GM19239 (cell line): ENCODE results near the gene WDR87.
"Not testable (repeated sequence)": the region's sequence is repeated elsewhere in the genome, so short reads cannot be mapped to it uniquely, and the experiment has no call there.

Source experiments
- DNase-seq: peaks from one replicate; pipeline ENCODE4 v3.0.0; 2011; ENCODE audit warnings: low spot score; ENCODE audit not compliant: insufficient read length
- FAIRE-seq: peaks from 2 replicates; lab custom pipeline; 2011; peaks lifted over from hg19 to GRCh38; lab: Jason Lieb, UNC

WDR87 gene

DNA sequence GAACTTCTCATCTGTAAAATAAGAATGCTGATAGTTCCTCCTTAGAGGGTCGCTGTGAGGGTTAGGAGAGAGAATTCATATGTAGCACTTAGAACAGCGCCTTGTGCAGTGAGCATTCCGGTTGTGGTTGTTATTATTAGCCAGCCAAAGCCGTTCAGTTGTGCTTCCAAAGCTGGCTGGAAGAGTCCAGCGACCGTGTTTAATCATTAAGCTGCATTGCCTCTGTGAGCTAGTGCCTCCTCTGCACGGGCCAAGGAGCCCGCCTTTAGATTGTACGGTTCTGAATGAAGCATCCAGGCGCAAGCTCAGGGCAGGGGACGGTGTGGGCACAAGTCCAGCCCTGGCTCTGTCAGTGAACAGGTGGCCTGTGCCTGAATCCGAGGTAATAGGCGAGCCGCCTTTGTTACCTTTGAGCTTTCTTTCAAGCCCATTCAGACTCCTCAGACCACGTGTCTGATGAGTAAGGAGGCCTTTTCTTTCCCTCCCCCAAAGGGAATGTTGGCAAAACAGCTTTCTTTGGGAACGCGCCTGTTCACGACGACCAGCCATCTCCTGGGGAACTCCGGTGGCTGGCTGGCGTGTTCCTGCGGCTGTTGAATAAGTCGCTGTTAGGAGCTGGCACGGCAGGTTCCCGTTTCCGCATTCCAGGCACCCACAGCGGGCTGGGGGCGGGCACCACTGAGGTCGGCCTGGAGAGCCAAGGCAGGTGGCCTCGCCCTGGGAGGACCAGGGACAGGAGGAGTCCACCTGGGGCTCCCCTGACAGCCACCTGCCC, 25.7 kb upstream of the WDR87 start:
- DNase-seq (peak; percentile 41), FAIRE-seq (peak; percentile 99)

DNA sequence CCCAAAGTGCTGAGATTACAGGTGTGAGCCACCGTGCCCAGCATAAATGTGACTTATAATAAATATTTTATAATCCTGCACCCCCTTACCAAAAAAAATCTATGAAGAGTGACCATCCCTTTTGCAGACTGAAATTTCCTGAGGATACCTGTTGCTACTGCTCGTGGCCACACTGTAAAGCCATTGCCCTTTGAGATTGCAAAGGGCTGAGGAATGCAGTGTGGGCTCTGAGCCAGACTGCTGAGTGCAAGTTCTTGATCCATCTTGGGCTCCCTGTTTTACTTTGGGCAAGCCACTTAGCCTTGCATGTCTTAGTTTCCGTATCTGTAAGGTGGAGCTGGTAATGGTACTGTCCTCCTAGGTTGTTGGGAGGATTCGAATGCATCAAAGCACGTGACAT, 24.0 kb upstream of the WDR87 start:
- FAIRE-seq = no peak
- DNase-seq = no peak

DNA sequence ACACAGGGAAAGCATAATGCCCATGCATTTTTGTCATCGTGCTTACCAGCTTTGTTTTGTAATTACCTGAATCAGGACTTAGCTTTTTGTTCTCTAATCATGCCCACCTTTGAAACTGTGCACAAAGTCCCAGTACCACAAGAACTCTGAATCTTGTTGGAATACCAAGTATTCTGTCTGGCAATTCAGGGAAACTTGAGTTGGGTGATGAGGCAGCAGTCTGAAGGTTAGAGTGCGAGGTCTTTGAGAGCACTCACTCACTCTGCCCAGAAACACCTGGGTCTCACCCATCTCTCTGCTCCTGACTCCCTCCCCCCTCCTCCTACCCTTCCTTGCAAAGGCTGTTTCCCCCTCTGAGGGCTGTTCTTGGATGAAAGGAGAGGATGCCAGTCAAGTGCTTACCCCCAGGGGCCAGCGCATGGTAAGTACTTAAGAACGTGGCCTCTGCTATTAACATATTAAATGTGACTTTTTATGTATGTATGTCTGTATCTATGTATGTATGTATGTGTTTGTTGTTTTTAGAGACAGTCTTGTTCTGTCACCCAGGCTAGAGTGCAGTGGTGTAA, 23.0 kb upstream of the WDR87 start:
- FAIRE-seq = no peak
- no peak for DNase-seq

DNA sequence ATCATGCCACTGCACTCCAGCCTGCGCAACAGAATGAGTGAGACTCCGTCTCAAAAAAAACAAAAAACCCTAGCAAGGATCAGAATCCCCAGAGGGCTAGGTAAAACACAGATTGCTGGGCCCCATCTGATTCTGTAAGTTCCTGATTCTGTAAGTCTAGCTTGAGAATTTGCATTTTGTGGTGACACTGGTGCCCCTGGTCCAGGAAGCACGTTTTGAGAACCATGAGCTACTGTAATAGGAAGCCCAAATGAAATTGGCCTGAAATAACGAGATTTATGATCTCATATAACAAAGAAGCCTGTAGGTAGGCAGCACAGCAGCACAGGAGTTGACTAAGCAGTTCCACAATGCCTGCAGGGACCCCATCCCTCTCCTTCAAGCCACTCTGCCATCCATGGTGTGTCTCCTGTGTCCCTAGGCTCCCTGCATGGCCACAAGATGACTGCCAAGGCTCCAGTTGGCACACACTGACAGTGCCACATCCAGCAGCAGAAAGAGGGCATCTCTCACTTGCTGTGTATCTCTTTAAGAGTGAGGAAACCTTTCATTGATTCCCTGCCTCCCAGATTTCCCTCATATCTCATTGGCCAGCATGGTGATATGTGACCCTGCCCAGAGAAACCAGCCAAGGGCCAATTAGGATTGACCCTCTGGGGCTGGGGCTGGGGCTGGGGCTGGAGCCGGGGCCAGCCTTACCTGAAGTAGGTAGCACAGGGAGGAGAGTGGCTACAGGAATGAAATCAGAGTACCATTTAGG, 22.3 kb upstream of the WDR87 start:
- FAIRE-seq (peak; percentile 92), DNase-seq (peak; percentile 50)

DNA sequence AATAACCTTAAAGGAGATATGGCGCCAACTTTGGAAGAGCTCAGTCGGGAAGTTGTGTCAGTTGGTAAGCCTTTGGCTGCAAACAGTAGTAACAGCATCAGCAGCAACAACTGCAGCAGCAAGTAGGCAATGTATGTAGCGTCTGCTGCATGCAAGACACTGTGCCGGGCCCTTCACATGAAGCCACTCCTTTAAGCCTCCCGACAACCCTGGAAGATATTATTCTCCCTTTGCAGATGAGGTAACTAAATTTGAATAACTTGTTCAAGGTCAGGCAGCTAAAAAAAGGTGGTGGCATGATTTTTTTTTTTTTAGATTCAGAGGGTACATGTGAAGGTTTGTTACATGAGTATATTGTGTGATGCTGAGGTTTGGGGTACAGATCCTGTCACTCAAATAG, 20.3 kb upstream of the WDR87 start:
- no peak for DNase-seq
- no peak for FAIRE-seq

DNA sequence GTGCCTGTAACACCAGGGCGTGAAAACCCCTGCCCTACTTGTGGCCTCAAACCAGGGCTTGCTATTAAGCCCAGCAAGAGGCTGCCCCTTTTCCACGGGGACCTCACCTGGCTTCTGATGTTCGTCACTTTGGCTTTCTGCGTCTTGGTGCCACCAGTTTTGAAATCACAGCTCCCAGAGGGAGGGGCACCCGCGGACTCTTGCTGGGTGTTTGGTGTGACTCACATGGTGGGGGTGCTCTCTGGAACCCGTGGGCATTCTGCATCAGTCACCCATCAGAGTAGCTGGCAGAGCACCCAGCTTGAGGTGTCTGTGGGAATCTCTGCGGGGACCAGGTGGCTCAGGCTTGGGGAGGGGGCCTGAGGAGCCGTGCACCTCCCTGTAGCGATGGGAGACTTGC, 19.9 kb upstream of the WDR87 start:
- DNase-seq (no peak), FAIRE-seq (peak; percentile 51)

DNA sequence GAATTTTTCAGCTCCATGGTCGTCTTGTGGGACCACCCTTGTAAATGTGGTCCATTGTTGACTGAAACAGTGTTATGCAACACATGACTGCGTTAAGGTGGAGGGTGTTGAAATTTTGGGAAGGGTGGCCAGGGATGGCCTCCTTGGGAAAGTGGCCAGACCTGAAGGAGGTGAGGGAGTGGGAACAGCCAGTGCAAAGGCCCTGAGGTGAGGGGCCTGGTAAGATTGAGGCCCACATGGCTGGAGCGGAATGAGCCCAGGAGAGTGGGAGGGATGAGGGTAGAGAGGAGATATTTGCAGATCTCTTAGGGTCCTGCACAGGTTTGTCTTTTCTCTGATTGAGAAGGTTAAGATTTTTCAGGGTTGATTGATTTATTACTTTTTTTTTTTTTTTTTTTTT, 18.8 kb upstream of the WDR87 start:
- no peak for FAIRE-seq
- DNase-seq = no peak

DNA sequence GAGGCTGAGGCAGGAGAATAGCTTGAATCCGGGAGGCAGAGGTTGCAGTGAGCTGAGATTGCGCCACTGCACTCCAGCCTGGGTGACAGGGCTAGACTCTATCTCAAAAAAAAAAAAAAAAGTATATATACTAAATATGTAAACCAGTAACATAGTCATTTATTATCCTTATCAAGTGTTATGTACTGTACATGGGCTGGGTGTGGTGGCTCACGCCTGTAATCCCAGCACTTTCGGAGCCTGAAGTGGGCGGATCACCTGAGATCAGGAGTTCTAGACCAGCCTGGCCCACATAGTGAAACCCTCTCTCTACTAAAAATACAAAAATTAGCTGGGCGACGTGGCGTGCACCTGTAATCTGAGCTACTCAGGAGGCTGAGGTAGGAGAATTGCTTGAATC, 18.2 kb upstream of the WDR87 start:
- DNase-seq, FAIRE-seq: not testable (repeated sequence)

DNA sequence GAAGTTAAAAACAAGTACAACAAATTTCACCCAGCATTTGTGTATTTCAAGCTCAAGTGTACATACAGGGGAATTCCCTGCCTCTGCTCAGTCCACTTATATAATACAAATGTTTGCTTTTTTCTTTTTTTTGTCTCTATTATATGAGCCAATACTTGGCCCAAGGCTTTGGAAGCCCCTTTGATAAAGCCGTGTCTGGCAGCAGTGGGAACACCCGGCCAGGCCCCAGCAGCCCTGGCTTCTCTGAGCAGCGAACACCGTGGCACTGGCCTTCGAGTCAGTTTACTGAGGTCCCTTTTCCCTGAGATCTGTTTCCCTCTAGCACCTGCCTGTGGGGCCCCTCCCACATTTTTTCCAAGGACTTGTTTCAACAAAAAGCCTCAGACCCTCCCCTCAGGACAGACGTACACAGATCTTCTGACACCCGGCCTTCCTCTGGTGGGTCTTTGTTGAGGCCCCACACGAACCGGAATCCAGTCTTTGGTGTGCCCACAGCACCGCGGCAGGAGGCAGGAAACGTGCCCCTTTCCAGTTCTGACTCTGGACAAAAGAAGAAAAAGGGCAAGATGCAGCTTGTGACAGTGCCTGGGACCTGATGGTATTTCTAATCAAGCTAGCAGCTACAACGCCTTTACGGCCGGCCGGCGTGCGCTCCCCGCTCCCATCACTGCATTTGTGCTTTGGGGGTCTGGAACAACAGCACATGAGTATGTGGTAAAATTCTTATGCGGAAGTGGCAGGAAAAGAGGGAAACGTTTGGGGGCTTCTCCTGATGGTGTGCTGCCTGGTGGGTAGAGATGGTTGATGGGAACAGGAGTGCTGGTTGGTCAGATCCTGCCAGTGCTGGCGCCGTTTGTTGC, 14.4 kb upstream of the WDR87 start:
- FAIRE-seq (peak; percentile 65), DNase-seq (no peak)

DNA sequence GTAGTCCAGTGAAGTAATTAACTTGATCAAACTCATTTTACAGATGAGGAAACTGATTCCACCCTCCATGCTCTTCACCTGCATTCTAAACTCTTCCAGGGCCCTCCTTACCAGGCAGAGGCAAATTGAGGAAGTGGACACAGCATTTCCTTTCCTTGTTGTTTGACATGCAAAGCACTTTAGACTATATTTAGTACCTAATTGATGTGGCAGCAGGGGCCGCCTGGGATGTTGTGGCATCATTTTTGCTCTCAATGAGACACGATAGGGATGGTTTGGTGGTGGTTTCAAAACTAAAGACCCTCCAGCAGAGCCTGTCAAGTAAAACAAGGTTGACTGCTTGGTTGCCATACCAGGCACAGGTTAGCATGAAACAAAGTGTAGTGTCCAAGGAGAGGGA, 8.5 kb upstream of the WDR87 start:
- FAIRE-seq (peak; percentile 96), DNase-seq (no peak)

DNA sequence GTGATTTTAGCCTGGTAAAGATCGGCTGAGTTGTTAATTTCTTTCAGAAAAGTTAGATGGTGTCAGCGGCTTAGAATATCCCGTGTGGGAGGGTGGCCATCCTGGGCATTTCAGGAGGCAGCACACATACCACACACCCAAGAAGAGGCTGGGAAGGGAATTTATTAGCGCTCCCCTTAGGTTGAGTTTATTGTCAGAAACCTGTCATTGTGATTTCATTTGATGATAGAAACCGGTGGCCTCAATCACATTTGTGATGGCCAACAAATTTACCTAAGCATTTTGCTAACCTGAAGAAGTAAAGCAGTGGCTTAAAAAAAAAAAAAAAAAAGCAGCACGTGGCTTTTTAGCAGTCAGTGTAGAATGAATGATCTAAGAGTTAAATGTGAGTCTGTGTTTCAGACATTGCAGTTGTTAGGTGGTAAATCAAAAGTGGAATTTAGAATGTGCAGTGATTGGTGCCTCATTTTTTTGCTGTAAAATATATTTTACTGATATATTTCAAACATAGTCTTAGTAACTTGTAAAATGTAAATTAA, 3.3 kb upstream of the WDR87 start:
- DNase-seq (no peak), FAIRE-seq (peak; percentile 14)

DNA sequence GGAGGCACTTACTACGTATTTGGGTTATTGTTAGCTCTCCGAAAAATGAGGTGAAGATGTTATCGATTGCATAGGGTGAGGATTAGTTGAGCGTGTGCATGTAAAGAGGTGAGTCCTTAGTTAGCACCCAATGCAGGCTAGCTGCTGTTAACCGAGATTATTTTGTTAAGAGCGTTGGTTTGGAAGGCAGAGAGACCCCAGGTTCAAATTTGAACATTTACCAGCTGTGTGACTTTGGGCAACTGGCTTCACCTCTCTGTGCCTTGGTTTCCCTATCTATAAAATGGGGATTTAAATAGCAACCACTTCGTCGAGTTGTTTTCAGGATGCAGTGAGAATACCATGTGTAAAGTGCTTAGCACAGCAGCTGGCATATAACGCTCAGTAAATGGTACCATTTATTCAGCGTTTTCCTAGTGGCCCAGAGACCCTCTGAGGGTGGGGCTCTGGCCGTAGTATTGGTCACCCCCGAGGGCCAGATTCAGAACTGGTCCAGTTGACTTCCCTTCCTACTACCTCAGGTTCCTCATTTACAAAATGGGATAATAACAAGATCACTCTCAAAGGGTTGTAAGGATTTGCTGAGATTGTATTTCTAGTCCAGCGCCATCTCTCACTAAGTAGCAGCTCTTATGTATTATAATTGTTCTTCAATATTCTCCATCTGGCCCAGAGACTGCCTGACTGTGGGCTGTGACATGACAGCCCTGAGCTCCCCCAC, 1.5 kb upstream of the WDR87 start:
- FAIRE-seq = peak; percentile 77
- DNase-seq = no peak

DNA sequence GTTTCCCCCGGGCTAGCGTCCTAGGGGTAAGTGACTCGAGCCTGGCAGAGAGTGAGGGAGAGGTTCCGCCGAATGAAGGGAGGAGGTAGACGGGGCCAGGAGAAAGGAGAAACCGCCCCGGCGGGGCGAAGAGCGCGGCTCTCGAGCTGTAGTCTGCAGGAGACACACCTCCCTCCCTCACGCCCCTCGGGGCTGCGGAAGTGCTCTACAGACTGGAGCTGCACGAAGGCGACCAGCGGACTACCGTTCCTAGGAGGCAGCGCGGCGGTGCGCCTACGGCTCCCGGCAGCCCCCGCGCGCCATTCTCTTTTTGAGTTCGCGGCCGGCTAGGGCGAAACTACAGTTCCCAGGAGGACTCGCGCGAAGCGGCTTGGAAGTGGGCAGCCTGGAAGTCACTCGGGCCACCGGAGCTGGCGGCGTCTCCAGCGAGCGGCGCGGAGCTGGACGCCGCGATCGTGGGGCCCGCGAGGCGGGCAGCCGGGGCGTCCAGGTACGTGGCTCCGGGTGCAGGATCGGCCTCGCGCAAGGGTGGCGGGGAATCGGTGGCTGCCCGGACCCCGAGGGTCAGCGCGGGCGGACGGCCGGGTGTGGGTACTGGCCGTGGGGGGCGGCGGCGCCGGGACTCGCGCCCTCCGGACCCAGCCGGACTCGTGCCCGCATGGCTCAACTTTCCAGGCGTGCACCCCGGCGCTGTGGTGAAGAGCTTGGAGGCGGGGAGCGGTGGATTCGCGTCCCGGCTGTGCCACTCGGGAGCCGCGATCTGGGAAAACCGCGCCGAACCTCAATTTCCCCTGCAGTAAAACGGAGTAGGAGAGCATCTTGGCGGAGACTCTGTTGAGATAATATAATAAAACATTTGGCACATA, 708 bp upstream of the WDR87 start, which contains the start of gene SIPA1L3:
SIPA1L3 (plus strand) TSS at position 340 of the 866 bp plus-strand sequence. CDS start 174,358 bp downstream, outside the sequence.
- DNase-seq (peak; percentile 71), FAIRE-seq (peak; percentile 96)

DNA sequence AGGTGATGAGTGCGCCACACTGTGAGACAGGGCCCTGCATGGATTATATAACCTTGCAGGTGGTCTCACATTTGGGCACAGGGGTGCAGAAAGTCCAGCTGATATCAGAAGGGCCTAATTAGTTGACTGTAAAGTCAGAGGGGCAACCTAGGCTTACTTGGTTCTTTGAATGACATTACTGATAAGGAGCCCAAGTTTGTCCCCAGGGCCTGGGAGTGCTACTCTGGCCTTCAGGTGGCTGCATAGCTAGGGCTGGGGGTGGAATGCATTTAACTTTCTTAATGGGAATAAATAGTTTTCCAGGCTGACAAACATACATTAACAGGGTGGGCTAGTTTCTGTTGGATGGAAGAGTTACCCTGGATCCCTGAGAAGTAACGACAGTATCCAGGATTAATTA, 3.3 kb downstream of the WDR87 start:
- DNase-seq = no peak
- no peak for FAIRE-seq

DNA sequence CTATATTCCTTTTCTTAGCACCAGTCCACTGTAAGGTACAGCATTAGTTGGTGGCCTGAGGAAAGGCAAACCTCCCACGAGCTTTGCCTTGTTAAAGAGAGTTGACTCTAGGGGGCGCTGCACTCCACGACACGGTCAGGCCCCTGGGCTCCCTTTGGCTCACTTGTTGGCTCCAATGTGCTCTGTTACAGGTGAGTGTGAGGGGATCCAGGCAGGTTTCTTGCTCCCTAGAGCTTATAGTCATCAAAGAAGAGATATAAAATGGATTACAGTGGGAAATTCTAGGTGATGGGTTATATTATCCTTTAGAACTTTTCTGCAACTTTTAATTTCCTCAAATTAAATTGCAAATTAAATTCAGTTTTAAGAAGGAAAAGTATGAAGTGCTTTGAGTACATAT, 3.7 kb downstream of the WDR87 start:
- FAIRE-seq = peak; percentile 97
- peak; percentile 63 for DNase-seq

DNA sequence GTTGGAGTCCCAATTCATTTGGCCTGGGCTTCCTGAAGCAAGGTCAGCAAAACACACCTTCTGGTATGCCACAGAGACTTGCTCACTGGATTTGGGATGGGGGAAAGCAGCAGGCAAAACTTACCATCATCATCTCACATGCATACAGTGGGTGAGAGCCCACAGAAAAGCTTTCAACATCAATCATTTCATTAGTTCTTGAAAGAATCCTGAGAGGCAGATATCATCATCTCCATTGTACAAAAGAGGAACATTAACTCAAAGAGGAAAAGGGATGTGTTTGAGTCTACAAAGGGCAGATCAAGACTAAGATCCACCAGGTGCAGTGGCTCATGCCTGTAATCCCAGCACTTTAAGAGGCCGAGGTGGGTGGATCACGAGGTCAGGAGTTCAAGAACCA, 6.4 kb downstream of the WDR87 start:
- FAIRE-seq = no peak
- no peak for DNase-seq

DNA sequence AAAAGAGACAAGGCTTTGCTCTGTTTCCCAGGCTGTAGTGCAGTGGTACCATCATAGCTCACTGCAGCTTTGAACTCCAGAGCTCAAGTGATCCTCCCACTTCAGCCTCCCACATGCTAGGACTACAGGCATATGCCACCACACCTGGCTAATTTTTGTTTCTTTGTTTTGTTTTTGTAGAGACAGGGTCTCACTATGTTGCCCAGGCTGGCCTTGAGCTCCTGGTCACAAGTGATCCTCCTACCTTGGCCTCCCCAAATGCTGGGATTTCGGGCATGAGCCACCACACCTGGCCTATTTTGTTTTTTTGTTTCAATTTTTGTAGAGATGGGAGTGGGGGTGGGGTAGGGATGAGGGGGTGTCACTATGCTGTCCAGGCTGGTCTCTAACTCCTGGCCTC, 6.9 kb downstream of the WDR87 start:
- FAIRE-seq = no peak
- DNase-seq = no peak

DNA sequence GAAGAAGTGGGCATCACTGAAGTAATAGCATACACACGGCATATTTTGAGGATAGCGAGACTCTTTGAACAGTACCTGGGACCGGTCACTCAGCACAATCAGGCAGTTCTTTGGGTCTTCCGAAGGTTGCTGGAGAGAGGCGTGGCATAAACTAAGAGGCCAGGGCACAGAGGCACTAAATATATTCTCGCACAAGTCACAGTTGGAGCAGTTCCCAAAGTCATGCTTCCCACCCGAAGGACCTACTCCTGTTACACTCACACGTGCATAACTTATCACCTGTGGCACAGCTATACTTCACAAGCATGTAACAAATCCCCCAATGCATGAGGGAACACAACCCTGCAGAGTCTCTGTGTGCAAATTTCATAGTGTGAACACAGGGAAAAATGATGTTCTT, 10.2 kb downstream of the WDR87 start:
- FAIRE-seq = no peak

More for the DNA sequence above, 10.2 kb downstream of the WDR87 start:
- no peak for DNase-seq
